Kidney (tissue), 14 donors: Measurements from ENCODE around the gene RAPGEF5. TPM values are rescaled to one million over a fixed set of nuclear protein-coding genes. Genes with fewer than 3 reads are reported as not detected.

Experiments
- DNase-seq, 5 donors: peaks; one replicate each; pipeline ENCODE4 v3.0.0-alpha.2; 2013 to 2020
- FAIRE-seq: peaks from 2 replicates; lab custom pipeline; 2012; peaks lifted over from hg19 to GRCh38; lab: Jason Lieb, UNC
- H3K27ac ChIP-seq, 2 donors: one replicate each; pipeline ENCODE4 v1.7.0; 2013; ENCODE audit warnings: low read depth in 2 of 2, low read length in 2 of 2, inconsistent platforms in 1 of 2
- H3K27me3 ChIP-seq: one replicate; pipeline ENCODE4 v1.7.1; 2013; ENCODE audit warnings: low read length, inconsistent platforms; ENCODE audit not compliant: control insufficient read depth, insufficient read depth
- H3K36me3 ChIP-seq, 3 donors: one replicate each; pipeline versions ENCODE4 v1.7.0 to v1.7.1; 2013; ENCODE audit warnings: low read length in 3 of 3, control low read depth in 1 of 3, inconsistent platforms in 1 of 3; ENCODE audit not compliant: insufficient read depth in 3 of 3, control insufficient read depth in 2 of 3
- H3K4me1 ChIP-seq, 3 donors: one replicate each; pipeline versions ENCODE4 v1.7.0 to v1.7.1; 2013; ENCODE audit warnings: low read length in 3 of 3, inconsistent platforms in 1 of 3, low read depth in 1 of 3; ENCODE audit not compliant: control insufficient read depth in 2 of 3, insufficient read depth in 2 of 3
- H3K4me3 ChIP-seq, 3 donors: one replicate each; pipeline versions ENCODE4 v1.7.0 to v1.8.1; 2013; ENCODE audit warnings: low read length in 3 of 3, control low read depth in 1 of 3, inconsistent platforms in 1 of 3
- H3K9ac ChIP-seq, 3 donors: one replicate each; pipeline versions ENCODE4 v1.7.0 to v1.7.1; 2013; ENCODE audit warnings: low read length in 3 of 3, control low read depth in 1 of 3, inconsistent platforms in 1 of 3
- H3K9me3 ChIP-seq, 3 donors: one replicate each; pipeline versions ENCODE4 v1.7.0 to v1.7.1; 2013; ENCODE audit warnings: low read length in 3 of 3, control low read depth in 1 of 3, inconsistent platforms in 1 of 3; ENCODE audit not compliant: control insufficient read depth in 2 of 3, insufficient read depth in 1 of 3
- intact Hi-C: fragments of 100-400 bp; cut with DNase I; formaldehyde crosslinking; loops from one replicate; pipeline ENCODE4 v1.11.1; 2022
- polyA plus RNA-seq: library from polyadenylated mRNA; stranded (reverse); fragments of 350-450 nt; fragmentation: Illumina TruSeq; extraction: RNeasy Lipid Tissue Mini Kit (QIAGEN cat#74804); gene quantifications from one replicate; pipeline ENCODE4 v1.2.3, GENCODE V29; 2014; ENCODE audit warnings: low read depth, low replicate concordance; ENCODE audit not compliant: insufficient read depth
- total RNA-seq: library from RNA; stranded (reverse); fragmentation: NEBNext Ultra II Directional; extraction: Animal tissue kit (Norgen Biotek cat#: 25700); gene quantifications from one replicate; pipeline ENCODE4 v1.2.1, GENCODE V29; 2021
- TF ChIP-seq, protein P1 (sequence below): IDR thresholded peaks from 3 replicates; pipeline ENCODE4 v1.5.1; 2012; ENCODE audit warnings: mild to moderate bottlenecking, moderate library complexity, borderline replicate concordance; ENCODE audit not compliant: insufficient read depth; ENCODE audit errors: extremely low read depth
- donor health status: control.
- donor health status: control.
- donor health status: control.
- donor health status: control.
- donor health status: control.
- donor health status: DM: yes; HTN: yes; CAD: no.
- donor health status: Normal renal cell carcinoma (clear cell type).

Gene RAPGEF5
- total and polyA plus RNA-seq, 2 donors from 2014 or later, result 3.9 to 67.8 TPM

DNA sequence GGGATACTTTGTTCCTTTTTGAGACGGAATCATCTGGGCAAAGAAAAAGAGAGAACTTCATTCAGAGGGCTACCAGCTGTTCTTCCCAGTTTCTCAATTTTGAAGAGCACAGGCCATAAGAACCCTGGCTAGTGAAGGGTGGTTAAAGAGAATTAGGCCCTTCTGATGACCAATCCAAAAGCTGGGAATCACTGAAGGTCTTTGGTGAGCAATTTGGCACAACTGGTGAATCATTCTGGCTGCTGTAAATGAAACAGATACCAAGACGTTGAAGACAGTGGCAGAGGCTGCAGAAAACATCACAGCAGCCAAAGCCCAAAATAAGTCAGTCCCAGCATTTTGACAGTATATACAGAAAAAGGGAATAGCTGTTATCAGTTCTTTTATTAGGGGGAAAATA is 5.1 kb downstream of the RAPGEF5 start:
- H3K9me3 ChIP-seq, result no peaks in the 10 kb centered on the region
- FAIRE-seq (no peak), DNase-seq (no peak)
- no peaks in the 10 kb centered on the region for H3K27me3 ChIP-seq
- no peaks in the 10 kb centered on the region for H3K36me3 ChIP-seq
- no peak overlapping the region for H3K9ac ChIP-seq
- intact Hi-C loops, result no loop called here
- TF ChIP-seq, protein P1, sequence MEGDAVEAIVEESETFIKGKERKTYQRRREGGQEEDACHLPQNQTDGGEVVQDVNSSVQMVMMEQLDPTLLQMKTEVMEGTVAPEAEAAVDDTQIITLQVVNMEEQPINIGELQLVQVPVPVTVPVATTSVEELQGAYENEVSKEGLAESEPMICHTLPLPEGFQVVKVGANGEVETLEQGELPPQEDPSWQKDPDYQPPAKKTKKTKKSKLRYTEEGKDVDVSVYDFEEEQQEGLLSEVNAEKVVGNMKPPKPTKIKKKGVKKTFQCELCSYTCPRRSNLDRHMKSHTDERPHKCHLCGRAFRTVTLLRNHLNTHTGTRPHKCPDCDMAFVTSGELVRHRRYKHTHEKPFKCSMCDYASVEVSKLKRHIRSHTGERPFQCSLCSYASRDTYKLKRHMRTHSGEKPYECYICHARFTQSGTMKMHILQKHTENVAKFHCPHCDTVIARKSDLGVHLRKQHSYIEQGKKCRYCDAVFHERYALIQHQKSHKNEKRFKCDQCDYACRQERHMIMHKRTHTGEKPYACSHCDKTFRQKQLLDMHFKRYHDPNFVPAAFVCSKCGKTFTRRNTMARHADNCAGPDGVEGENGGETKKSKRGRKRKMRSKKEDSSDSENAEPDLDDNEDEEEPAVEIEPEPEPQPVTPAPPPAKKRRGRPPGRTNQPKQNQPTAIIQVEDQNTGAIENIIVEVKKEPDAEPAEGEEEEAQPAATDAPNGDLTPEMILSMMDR, result no peak
- no peak overlapping the region for H3K4me3 ChIP-seq
- no peak overlapping the region for H3K27ac ChIP-seq
- H3K4me1 ChIP-seq, result peaks cover 0 to 2% (median 0%) of the 10 kb centered on the region in 3 donors

GRCh38 chr7:22351329-22351692 is 5.6 kb downstream of the RAPGEF5 start:
- intact Hi-C loops, result no loop called here
- FAIRE-seq, result no peak
- peak in 2 of 5 donors; percentile 62 to 73 for DNase-seq
- Histone ChIP-seq H3K4me3 (no peak overlapping the region), H3K36me3 (no peaks in the 10 kb centered on the region), H3K4me1 (peaks cover 0 to 2% (median 0%) of the 10 kb centered on the region in 3 donors), H3K27me3 (no peaks in the 10 kb centered on the region), H3K9me3 (no peaks in the 10 kb centered on the region), H3K27ac (no peak overlapping the region), H3K9ac (no peak overlapping the region)
- TF ChIP-seq, protein P1, result no peak

DNA sequence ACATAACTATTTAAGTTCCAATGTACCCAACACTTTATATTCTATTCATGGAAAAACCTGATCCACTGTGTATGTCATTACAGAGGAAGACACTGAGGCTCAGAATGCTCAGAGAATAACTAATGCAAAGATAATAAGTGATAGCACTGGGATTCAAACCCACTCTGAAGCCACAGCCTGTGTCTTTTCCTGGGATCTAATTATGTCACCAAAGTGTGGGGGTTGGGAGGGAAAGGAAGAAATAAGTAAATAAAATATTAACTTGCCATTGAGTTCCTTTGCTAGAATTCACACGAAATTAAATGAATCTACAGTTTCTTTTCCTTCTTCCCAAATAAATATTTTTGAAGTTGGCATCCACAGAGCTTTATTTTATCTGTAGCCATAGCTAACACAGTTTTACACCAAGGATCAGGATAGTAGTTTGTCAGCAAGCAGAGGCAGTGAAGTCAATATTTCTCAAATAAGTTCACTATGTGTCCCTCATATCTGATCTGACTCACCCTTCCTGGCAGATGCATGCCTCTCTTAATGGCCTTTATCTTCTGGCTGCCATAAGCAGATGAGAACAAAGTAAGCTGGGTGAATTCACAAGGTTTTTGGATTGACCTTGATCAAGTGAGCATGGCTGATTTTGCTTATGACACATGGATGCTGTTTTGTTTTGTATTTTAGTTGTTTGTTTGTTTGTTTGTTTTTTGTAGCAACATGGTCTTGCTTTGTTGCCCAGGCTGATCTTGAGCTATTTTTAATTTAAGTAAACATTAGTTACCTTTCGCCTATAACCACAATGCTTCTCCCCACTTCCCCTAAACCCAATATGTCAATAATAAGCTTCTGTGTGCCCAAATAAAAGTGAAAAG is 6.3 kb downstream of the RAPGEF5 start:
- TF ChIP-seq, protein P1, result no peak
- H3K9ac ChIP-seq, result no peak overlapping the region
- H3K4me1 ChIP-seq, result no peaks in the 10 kb centered on the region
- H3K36me3 ChIP-seq, result no peaks in the 10 kb centered on the region
- H3K27me3 ChIP-seq, result no peaks in the 10 kb centered on the region
- H3K27ac ChIP-seq, result no peak overlapping the region
- H3K4me3 ChIP-seq, result no peak overlapping the region
- FAIRE-seq (no peak), DNase-seq (no peak)
- no peaks in the 10 kb centered on the region for H3K9me3 ChIP-seq
- intact Hi-C loops, result no loop called here
